Activated CD4-positive, alpha-beta T cell treated with anti-CD3 and anti-CD28 coated beads for 36 hours (primary cell): ENCODE data around the gene GABBR1. TPM values are rescaled to one million over a fixed set of nuclear protein-coding genes. Genes with fewer than 3 reads are reported as not detected.
"Not testable (repeated sequence)": the region's sequence is repeated elsewhere in the genome, so short reads cannot be mapped to it uniquely, and the experiment has no call there.

ENCODE experiments used
- ATAC-seq: fragments of 200-7000 bp; cut with Tn5 transposase; one replicate; pipeline ENCODE4 v1.10.0; 2021; ENCODE audit warnings: mild to moderate bottlenecking, moderate library complexity
- CTCF ChIA-PET: fragments of 350-600 bp; sonication (Branson Sonifier 250); formaldehyde crosslinking; loops from one replicate; lab custom pipeline; 2021; ENCODE audit warnings: antibody characterized with exemption; lab: Charles Lee
- POLR2A ChIA-PET: fragments of 350-600 bp; sonication (Branson Sonifier 250); formaldehyde crosslinking; loops from one replicate; lab custom pipeline; 2021; ENCODE audit warnings: antibody characterized with exemption, inconsistent platforms; lab: Charles Lee
- DNase-seq: peaks from one replicate; pipeline ENCODE4 v3.0.0-alpha.2; 2020
- H3K27ac Mint-ChIP-seq: one replicate; pipeline ENCODE4 v1.8.0; 2021; ENCODE audit warnings: mixed read lengths
- H3K27me3 Mint-ChIP-seq: one replicate; pipeline ENCODE4 v1.8.0; 2021; ENCODE audit warnings: mixed read lengths
- H3K36me3 Mint-ChIP-seq: one replicate; pipeline ENCODE4 v1.8.0; 2021; ENCODE audit warnings: low read depth, mixed read lengths
- H3K4me1 Mint-ChIP-seq: one replicate; pipeline ENCODE4 v1.8.0; 2021; ENCODE audit warnings: mixed read lengths
- H3K4me3 Mint-ChIP-seq: one replicate; pipeline ENCODE4 v1.8.0; 2021; ENCODE audit warnings: mild to moderate bottlenecking, moderate library complexity, mixed read lengths
- H3K9me3 Mint-ChIP-seq: one replicate; pipeline ENCODE4 v1.8.0; 2021; ENCODE audit warnings: low read depth, mixed read lengths
- intact Hi-C, 2 experiments: fragments of 100-400 bp; cut with DNase I in 1 of 2; cut with micrococcal nuclease in 1 of 2; formaldehyde crosslinking; loops; one replicate each; pipeline versions ENCODE4 v1.14.2 to v1.15.1; 2022 to 2024; cut with DNase I, micrococcal nuclease
- total RNA-seq, 2 experiments: library from RNA; stranded (reverse); gene quantifications; one replicate each; pipeline ENCODE4 v1.2.3, GENCODE V29; 2021

Gene GABBR1
- total RNA-seq, 2 experiments from 2014 or later = 25.8 to 35.9 TPM

DNA sequence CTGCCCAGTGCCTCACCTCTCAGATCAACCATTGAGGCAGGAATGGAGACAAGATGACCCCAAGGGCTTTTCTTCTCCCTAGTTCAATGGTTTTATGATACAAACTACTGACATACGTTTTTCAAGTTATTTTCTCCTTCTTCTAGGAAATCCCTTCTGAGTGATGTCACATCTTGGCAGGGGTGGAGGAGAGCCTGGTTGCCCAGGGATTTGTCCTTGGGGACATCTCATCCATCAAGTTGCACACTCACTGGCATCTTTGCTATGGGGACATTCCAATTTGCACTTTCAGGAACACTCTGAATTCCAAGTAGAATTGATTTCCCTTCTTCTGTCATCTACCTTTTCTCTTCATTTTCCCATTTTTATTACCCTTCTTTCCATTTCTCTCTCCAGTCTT lies 38.0 kb upstream of the GABBR1 start:
- H3K27ac Mint-ChIP-seq = no peak overlapping the region
- ChIA-PET POLR2A (no interaction called here), CTCF (interaction anchor here (4.0 kb wide), 1 partner anchor 18 kb away, joined by 21 read pairs; no protein-coding TSS in a partner anchor)
- peaks cover 11% of the 10 kb centered on the region for H3K27me3 Mint-ChIP-seq
- intact Hi-C loops = no loop called here
- DNase-seq (no peak), ATAC-seq (no peak)
- H3K4me3 Mint-ChIP-seq = no peak overlapping the region
- no peaks in the 10 kb centered on the region for H3K4me1 Mint-ChIP-seq
- H3K36me3 Mint-ChIP-seq = no peaks in the 10 kb centered on the region
- H3K9me3 Mint-ChIP-seq = no peaks in the 10 kb centered on the region

DNA sequence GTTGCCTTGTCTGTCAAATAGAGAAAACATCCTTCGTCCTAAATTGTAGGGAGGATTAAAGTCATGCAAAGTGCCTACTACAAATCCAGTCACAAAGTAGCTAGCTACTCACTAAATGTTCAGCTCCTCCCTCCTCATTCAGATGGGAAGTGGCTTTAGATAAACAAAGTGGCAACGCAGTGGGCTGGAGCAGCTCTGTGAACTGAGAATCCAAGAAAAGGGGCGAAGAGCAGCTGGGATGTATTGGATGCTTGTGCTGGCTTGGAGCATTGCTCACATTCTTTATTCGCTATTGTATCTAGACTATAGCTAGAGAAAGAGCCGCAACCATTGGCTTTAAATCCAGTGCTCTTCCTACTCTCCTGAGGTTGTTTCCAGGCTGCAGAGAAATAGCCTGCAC lies 34.2 kb upstream of the GABBR1 start:
- POLR2A ChIA-PET = no interaction called here
- no peak for ATAC-seq

DNA sequence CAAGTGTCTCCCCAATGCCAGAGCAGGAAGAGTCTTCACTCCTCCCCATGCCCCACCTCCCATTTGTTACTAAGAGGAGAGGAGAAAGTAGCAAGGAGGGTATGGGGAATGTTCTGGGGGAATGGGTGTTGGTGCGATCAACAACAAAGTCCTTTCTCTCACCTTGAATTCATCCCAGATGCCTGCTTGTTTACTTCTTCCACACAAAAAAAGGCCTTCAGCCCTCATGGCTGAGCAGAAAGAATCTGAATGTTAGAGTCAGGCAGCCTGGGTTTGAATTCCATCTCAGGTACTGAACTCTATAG lies 33.8 kb upstream of the GABBR1 start:
- Mint-ChIP-seq H3K27ac (no peak overlapping the region), H3K27me3 (peaks cover 23% of the 10 kb centered on the region), H3K4me1 (no peaks in the 10 kb centered on the region), H3K36me3 (no peaks in the 10 kb centered on the region), H3K9me3 (no peaks in the 10 kb centered on the region), H3K4me3 (no peak overlapping the region)
- ChIA-PET POLR2A (no interaction called here), CTCF (interaction anchor here (0.9 to 7.2 kb wide), 6 partner anchors 10 to 30 kb away, joined by 3 to 77 read pairs (median 4); no protein-coding TSS in a partner anchor)
- DNase-seq = no peak
- no peak for ATAC-seq
- intact Hi-C loops = no loop called here

More for the DNA sequence above, 34.2 kb upstream of the GABBR1 start:
- peaks cover 20% of the 10 kb centered on the region for H3K27me3 Mint-ChIP-seq
- no peak overlapping the region for H3K4me3 Mint-ChIP-seq
- no peak overlapping the region for H3K27ac Mint-ChIP-seq
- CTCF ChIA-PET = interaction anchor here (0.9 to 7.2 kb wide), 5 partner anchors 10 to 20 kb away, joined by 3 to 77 read pairs (median 6); no protein-coding TSS in a partner anchor
- intact Hi-C loops = no loop called here
- no peaks in the 10 kb centered on the region for H3K4me1 Mint-ChIP-seq
- no peak for DNase-seq
- no peaks in the 10 kb centered on the region for H3K36me3 Mint-ChIP-seq
- no peaks in the 10 kb centered on the region for H3K9me3 Mint-ChIP-seq

DNA sequence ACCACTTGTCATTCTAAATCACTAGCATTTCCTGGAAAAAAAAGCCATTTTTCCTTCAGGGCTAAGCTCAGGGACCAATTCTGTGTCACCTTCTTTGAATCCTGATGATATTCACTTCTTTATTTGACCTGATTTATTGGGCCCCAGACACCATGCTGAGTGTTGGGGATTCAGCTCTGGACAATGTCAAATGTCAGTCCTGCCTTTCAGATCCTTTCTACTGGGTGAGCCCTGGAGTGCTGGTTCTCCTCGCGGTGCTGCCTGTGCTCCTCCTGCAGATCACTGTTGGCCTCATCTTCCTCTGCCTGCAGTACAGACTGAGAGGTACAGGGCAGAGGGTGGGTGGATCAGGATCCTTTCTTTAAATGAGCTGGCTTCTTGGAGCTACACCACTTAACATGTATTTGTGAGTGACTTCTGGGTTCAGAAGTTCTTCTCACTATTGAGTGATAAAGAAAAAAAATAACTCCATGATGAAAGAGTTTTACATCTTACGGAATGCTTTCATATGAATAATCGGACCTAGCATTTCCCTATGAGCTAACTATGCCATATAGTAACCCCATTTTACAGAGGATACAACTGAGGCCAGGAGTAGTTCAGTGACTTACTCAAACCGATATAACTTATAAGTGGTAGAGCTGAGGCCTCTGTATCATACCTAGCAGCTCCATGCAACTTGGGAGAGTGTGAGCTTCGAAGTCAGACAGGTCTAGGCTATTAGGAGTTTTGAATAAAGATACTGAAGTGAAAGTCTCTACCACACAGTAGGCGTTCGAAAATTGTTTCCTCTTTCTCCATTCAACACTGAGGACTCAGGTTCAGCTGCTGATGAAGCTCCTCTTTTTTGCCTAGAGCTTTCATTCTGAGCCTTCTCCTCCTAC lies 33.2 kb upstream of the GABBR1 start:
- no peaks in the 10 kb centered on the region for H3K36me3 Mint-ChIP-seq
- no peaks in the 10 kb centered on the region for H3K4me1 Mint-ChIP-seq
- no peaks in the 10 kb centered on the region for H3K9me3 Mint-ChIP-seq
- ATAC-seq (no peak), DNase-seq (no peak)
- H3K27ac Mint-ChIP-seq = no peak overlapping the region
- POLR2A ChIA-PET = no interaction called here
- intact Hi-C loops = no loop called here
- H3K27me3 Mint-ChIP-seq = peaks cover 25% of the 10 kb centered on the region
- CTCF ChIA-PET = interaction anchor here (0.6 to 7.2 kb wide), 8 partner anchors 11 to 922 kb away, joined by 3 to 77 read pairs (median 3); no protein-coding TSS in a partner anchor
- no peak overlapping the region for H3K4me3 Mint-ChIP-seq

DNA sequence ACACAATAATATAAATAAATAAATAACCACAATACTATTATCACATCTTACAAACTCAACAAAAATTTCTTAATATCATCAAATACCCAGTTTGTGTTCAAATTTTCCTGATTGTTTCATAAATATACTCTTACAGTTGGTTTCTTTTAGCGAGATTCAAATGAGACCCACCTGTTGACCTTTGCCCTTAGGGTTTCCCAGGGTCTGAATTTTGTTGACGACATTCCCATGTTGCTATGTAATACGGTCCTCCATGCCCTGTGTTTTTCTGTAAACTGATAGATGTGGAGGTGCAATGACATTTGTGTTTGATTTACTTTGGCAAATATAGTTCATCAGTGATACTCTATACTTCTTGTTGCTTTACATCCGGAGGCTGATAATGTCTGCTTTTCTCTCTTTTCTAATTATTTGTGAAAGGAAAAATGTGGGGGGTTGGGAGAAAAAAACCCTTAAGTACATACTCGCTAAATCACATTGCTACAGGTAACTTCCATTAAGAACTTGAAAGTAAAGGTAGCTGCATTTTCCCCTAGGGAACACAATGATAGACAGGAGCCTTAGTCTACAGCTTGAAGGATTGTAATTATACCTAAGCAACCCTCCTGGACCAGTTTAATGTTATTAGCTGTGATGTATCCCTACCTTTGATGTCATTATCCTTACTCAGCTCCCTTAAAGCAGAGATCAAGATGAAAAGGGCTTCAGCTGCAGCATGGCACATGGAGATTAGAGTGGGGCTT lies 30.5 kb upstream of the GABBR1 start:
- ATAC-seq = no peak
- no peaks in the 10 kb centered on the region for H3K36me3 Mint-ChIP-seq
- no peak overlapping the region for H3K4me3 Mint-ChIP-seq
- no peaks in the 10 kb centered on the region for H3K4me1 Mint-ChIP-seq
- ChIA-PET CTCF (interaction anchor here (0.5 to 7.2 kb wide), 5 partner anchors 9 to 420 kb away, joined by 3 to 77 read pairs (median 4); no protein-coding TSS in a partner anchor), POLR2A (no interaction called here)
- intact Hi-C loops = no loop called here
- no peak for DNase-seq
- no peaks in the 10 kb centered on the region for H3K9me3 Mint-ChIP-seq
- H3K27me3 Mint-ChIP-seq = peaks cover 29% of the 10 kb centered on the region
- no peak overlapping the region for H3K27ac Mint-ChIP-seq

DNA sequence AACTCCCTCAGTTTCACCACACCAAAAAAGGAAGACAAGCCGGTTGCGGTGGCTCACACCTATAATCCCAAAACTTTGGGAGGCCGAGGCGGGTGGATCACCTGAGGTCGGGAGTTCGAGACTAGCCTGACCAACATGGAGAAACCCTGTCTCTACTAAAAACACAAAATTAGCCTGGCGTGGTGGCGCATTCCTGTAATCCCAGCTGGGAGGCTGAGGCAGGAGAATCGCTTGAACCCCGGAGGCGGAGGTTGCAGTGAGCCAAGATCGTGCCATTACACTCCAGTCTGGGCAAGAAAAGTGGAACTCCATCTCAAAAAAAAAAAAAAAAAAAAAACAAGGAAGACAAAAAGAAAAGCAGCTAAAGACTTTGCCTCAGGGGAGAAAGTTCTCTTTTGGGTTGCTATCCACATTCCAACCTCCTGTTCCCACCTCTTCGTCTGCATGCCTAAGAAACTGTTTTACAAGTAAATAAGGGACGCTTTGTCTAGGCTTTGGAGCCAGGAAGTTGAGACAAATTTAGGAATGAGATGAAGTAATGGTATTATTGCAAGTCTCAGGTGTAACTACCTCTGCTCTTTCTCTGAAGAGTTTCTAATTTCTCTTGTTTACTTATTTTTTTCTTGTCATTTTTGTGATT lies 28.6 kb upstream of the GABBR1 start:
- H3K27ac Mint-ChIP-seq, H3K36me3 Mint-ChIP-seq, DNase-seq, ATAC-seq, intact Hi-C loops, H3K4me3 Mint-ChIP-seq, H3K9me3 Mint-ChIP-seq, H3K4me1 Mint-ChIP-seq: not testable (repeated sequence)
- H3K27me3 Mint-ChIP-seq = peaks cover 29% of the 10 kb centered on the region
- ChIA-PET CTCF (interaction anchor here (2.3 to 7.2 kb wide), 2 partner anchors 7 to 12 kb away, joined by 9 to 77 read pairs; no protein-coding TSS in a partner anchor), POLR2A (interaction anchor here (0.6 kb wide), 1 partner anchor 1985 kb away, joined by 4 read pairs; no protein-coding TSS in a partner anchor)

DNA sequence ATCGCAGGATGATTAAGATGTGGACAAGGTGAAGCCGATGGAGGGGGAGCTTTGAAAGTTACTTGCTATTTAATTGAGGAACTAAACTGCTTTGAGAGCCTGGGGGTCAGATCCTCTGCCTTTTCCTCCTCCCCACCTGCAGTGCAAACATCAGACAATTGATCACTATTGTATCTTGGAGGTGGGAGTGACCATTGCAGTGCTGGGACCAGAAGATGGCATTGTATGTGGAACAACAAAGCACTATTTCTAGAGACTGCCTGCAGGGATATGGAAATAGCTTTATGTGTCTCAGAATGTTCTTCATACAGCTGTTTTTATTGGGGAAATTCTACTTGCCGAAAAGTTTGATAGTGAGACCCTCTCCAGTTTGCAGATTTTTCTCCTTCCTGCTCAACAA lies 28.1 kb upstream of the GABBR1 start:
- intact Hi-C loops = no loop called here
- H3K27me3 Mint-ChIP-seq = peaks cover 31% of the 10 kb centered on the region
- H3K9me3 Mint-ChIP-seq = no peaks in the 10 kb centered on the region
- H3K4me1 Mint-ChIP-seq = no peaks in the 10 kb centered on the region
- ATAC-seq = no peak
- no peak overlapping the region for H3K4me3 Mint-ChIP-seq
- DNase-seq = no peak
- CTCF ChIA-PET = interaction anchor here (0.6 to 7.2 kb wide), 3 partner anchors 7 to 12 kb away, joined by 3 to 77 read pairs (median 9); no protein-coding TSS in a partner anchor
- no peaks in the 10 kb centered on the region for H3K36me3 Mint-ChIP-seq
- POLR2A ChIA-PET = no interaction called here
- no peak overlapping the region for H3K27ac Mint-ChIP-seq

DNA sequence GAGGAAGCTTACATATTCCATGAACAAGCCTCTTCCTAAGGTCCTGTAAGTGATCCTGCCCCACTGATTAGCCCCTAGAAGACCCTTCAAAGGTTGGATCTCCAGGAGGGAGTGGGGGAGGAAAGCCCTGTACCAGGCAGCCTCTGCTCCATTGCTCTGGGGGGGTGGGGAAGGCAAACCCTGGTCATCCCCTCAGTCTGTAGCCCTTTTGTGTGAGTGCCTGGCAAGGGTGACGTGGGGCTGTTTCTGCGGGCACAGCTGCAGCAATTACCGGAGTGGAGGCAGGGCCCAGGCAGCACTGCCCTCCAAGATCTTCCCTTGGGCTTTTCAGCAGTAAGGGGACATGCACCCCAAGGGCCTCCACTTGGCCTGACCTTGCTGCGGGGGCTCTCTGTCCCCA lies 23.8 kb upstream of the GABBR1 start, which contains the start of gene MOG:
Gene MOG, plus strand, starts transcription at position 295 of the 400 bp plus-strand sequence. CDS start 118 bp downstream, outside the sequence.
- H3K27me3 Mint-ChIP-seq = peaks cover 23% of the 10 kb centered on the region
- DNase-seq = no peak
- ChIA-PET POLR2A (no interaction called here), CTCF (interaction anchor here (0.5 to 2.0 kb wide), 5 partner anchors 10 to 27 kb away, joined by 3 to 7 read pairs (median 4); no protein-coding TSS in a partner anchor)
- H3K9me3 Mint-ChIP-seq = no peaks in the 10 kb centered on the region
- intact Hi-C loops = no loop called here
- no peak within 1 kb of the TSS for H3K27ac Mint-ChIP-seq
- no peaks in the 10 kb centered on the region for H3K36me3 Mint-ChIP-seq
- H3K4me1 Mint-ChIP-seq = no peaks in the 10 kb centered on the region
- no peak for ATAC-seq
- no peak within 1 kb of the TSS for H3K4me3 Mint-ChIP-seq

DNA sequence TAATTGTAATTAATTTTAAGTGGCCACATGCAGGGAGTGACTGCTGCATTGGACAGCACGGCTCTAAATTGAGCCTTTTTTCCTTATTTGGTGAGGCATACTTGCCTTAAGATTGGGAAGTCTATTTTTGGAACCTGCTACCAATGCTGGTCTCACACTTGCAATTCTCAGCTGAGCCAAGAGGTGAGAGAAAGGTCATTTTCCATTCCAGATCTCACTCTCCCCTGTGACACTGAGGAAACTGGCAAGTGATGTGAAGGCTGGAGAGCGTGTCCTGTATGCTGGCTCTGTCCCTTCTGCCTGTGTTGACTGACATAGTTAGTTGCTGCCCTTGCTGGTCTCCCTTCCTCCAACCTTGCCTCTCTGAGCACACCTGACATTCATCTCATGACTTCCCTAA lies 23.2 kb upstream of the GABBR1 start:
- H3K4me1 Mint-ChIP-seq = peaks cover 2% of the 10 kb centered on the region
- ATAC-seq = no peak
- no peak for DNase-seq
- H3K4me3 Mint-ChIP-seq = no peak overlapping the region
- ChIA-PET POLR2A (interaction anchor here (0.7 kb wide), 1 partner anchor 19 kb away, joined by 7 read pairs; no protein-coding TSS in a partner anchor), CTCF (interaction anchor here (0.5 to 4.5 kb wide), 3 partner anchors 8 to 26 kb away, joined by 4 to 77 read pairs (median 7); no protein-coding TSS in a partner anchor)
- H3K27ac Mint-ChIP-seq = no peak overlapping the region
- intact Hi-C loops = no loop called here
- H3K9me3 Mint-ChIP-seq = no peaks in the 10 kb centered on the region
- peaks cover 19% of the 10 kb centered on the region for H3K27me3 Mint-ChIP-seq
- H3K36me3 Mint-ChIP-seq = no peaks in the 10 kb centered on the region

DNA sequence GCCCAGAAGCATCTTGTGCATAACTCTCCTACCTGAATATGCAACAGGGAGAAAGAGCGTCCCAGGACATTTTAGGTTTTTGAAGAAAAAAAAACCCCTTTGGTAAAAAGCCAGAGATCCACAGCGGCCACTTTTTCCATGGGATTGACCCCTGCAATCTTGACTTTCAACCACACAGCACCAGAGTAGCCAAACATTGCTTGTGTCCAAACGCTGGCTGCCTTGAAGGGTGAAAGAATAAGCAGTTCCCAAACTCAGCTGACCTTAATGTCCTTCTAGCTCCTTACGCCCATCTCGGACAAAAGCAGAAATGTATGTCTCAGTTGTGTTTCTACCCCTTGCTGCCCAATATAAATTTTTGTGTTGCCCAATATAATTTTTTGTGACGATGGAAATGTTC lies 22.7 kb upstream of the GABBR1 start:
- ChIA-PET POLR2A (interaction anchor here (0.7 kb wide), 1 partner anchor 19 kb away, joined by 7 read pairs; no protein-coding TSS in a partner anchor), CTCF (interaction anchor here (2.0 to 4.5 kb wide), 3 partner anchors 8 to 47 kb away, joined by 7 to 77 read pairs (median 22); no protein-coding TSS in a partner anchor)
- Mint-ChIP-seq H3K4me3 (no peak overlapping the region), H3K36me3 (no peaks in the 10 kb centered on the region), H3K27me3 (peaks cover 17% of the 10 kb centered on the region), H3K4me1 (peaks cover 2% of the 10 kb centered on the region), H3K9me3 (no peaks in the 10 kb centered on the region), H3K27ac (no peak overlapping the region)
- DNase-seq = no peak
- intact Hi-C loops = no loop called here
- ATAC-seq = no peak
